ENCODE results near the gene CAMLG. TPM values are rescaled to one million over a fixed set of nuclear protein-coding genes. Genes with fewer than 3 reads are reported as not detected.

CAMLG gene
- total RNA-seq, 2 experiments from 2014 or later = 49.3 to 51.1 TPM

DNA sequence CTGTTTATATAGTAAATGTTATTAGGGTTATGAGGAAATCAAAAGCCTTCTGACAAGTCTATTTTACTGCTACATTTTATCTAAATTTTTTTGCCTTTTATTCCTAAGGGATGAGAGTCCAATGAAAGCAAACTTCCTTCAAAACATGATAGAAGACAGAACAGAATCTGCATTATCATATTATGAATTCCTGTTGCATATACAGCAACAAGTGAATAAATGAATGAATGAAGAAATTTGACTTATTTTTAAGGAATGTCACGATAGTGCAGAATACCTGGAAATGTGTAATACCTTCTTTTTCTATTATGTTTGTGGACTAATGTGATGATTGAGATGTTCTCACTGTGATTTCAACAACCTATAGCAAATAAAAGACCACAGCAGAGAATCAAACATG lies 13.5 kb upstream of the CAMLG start:
- TF ChIP-seq, protein P1, sequence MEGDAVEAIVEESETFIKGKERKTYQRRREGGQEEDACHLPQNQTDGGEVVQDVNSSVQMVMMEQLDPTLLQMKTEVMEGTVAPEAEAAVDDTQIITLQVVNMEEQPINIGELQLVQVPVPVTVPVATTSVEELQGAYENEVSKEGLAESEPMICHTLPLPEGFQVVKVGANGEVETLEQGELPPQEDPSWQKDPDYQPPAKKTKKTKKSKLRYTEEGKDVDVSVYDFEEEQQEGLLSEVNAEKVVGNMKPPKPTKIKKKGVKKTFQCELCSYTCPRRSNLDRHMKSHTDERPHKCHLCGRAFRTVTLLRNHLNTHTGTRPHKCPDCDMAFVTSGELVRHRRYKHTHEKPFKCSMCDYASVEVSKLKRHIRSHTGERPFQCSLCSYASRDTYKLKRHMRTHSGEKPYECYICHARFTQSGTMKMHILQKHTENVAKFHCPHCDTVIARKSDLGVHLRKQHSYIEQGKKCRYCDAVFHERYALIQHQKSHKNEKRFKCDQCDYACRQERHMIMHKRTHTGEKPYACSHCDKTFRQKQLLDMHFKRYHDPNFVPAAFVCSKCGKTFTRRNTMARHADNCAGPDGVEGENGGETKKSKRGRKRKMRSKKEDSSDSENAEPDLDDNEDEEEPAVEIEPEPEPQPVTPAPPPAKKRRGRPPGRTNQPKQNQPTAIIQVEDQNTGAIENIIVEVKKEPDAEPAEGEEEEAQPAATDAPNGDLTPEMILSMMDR (IDR thresholded peaks at IDR 0.05) = no peak
- Mint-ChIP-seq H3K9me3 (no peaks in the 10 kb centered on the region), H3K4me1 (ENCODE audit: low read depth) (no peaks in the 10 kb centered on the region), H3K36me3 (ENCODE audit: low read depth) (peaks cover 54% of the 10 kb centered on the region), H3K4me3 (no peak overlapping the region), H3K27ac (no peak overlapping the region), H3K27me3 (no peaks in the 10 kb centered on the region)
- DNase-seq (no peak), ATAC-seq (ENCODE audit: poor library complexity) (no peak)
- no peak overlapping the region for H3K27ac ChIP-seq (ENCODE audit: low read depth in 1 of 2, low read length in 2 of 2)
- no peaks in the 10 kb centered on the region for H3K9me3 ChIP-seq (ENCODE audit: control insufficient read depth in 1 of 2, insufficient read depth in 1 of 2, low read length in 2 of 2)
- intact Hi-C loops (cut with DNase I, micrococcal nuclease) = no loop called here
- ChIA-PET CTCF (interaction anchor here (0.6 kb wide), 1 partner anchor 95 kb away, joined by 3 read pairs; no protein-coding TSS in a partner anchor), POLR2A (no interaction called here)
- no peak overlapping the region for H3K4me3 ChIP-seq (ENCODE audit: low read length)
- H3K36me3 ChIP-seq (ENCODE audit: insufficient read depth, low read length) = peaks cover 28% of the 10 kb centered on the region
- no peaks in the 10 kb centered on the region for H3K4me1 ChIP-seq (ENCODE audit: insufficient read depth, low read length)
- no peaks in the 10 kb centered on the region for H3K27me3 ChIP-seq (ENCODE audit: control insufficient read depth in 1 of 2, insufficient read depth in 2 of 2, low read length in 2 of 2)

DNA sequence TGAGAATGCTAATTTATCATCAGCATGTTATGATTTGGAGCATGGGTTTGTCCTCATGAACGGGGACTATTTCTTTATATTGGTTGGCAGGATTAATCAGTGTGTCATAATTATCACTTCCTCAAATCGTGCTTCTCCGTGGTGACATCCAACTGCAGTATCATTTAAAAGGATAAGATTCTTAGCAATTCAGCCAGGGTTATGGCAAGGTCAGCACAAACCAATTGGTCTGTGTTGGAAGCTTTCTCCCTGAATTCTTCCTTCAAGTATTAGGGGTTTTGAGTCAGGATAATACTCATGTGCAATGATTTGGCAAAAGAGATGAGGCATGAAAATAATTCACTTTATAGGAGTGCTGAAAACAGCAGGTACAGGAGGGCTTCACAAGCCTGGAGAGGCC lies 5.5 kb upstream of the CAMLG start:
- H3K27me3 Mint-ChIP-seq = no peaks in the 10 kb centered on the region
- H3K4me1 Mint-ChIP-seq (ENCODE audit: low read depth) = no peaks in the 10 kb centered on the region
- ChIA-PET CTCF (interaction anchor here (1.4 kb wide), 1 partner anchor 26 kb away, joined by 3 read pairs; the partner anchor contains the start of gene DDX46), POLR2A (no interaction called here)
- no peaks in the 10 kb centered on the region for H3K9me3 Mint-ChIP-seq
- no peak for ATAC-seq (ENCODE audit: poor library complexity)
- Histone ChIP-seq H3K27me3 (ENCODE audit: control insufficient read depth in 1 of 2, insufficient read depth in 2 of 2, low read length in 2 of 2) (no peaks in the 10 kb centered on the region), H3K9me3 (ENCODE audit: control insufficient read depth in 1 of 2, insufficient read depth in 1 of 2, low read length in 2 of 2) (no peaks in the 10 kb centered on the region), H3K4me3 (ENCODE audit: low read length) (no peak overlapping the region), H3K4me1 (ENCODE audit: insufficient read depth, low read length) (peaks cover 7% of the 10 kb centered on the region), H3K27ac (ENCODE audit: low read depth in 1 of 2, low read length in 2 of 2) (no peak overlapping the region), H3K36me3 (ENCODE audit: insufficient read depth, low read length) (no peaks in the 10 kb centered on the region)
- intact Hi-C loops (cut with DNase I, micrococcal nuclease) = loop anchor here (10.0 kb wide), 4 partner anchors 52 to 728 kb away; partner anchors contain the start of genes C5orf24 (in 1 of the 2) and VDAC1 (in 1 of the 2)
- DNase-seq = no peak
- peaks cover 3% of the 10 kb centered on the region for H3K36me3 Mint-ChIP-seq (ENCODE audit: low read depth)
- no peak overlapping the region for H3K4me3 Mint-ChIP-seq
- TF ChIP-seq, protein P1 (IDR thresholded peaks at IDR 0.05) = no peak
- no peak overlapping the region for H3K27ac Mint-ChIP-seq

DNA sequence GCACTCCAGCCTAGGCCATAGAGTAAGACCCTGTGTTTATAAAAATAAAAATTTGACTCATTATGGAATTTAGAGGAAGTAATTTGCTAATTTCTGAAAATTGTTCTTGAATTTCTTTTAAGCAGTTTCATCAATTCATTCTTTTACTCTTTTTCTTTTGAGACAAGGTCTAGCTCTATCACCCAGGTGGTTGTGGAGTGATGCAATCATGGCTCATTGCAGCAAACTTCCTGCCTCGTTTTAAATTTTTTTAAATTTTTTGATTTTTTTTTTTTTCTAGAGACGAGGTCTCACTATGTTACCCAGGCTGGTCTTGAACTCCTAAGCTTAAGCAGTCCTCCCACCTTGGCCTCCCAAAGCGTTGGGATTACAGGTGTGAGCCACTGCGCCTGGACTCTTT lies 3.1 kb upstream of the CAMLG start:
- H3K4me3 Mint-ChIP-seq = no peak overlapping the region
- intact Hi-C loops (cut with DNase I, micrococcal nuclease) = loop anchor here (5.0 to 10.0 kb wide), 8 partner anchors 50 to 730 kb away; partner anchors contain the start of genes C5orf24 (in 1 of the 2), PPP2CA (in 1 of the 2), SAR1B (in 1 of the 2) and SKP1 (in 1 of the 2)
- Histone ChIP-seq H3K4me3 (ENCODE audit: low read length) (no peak overlapping the region), H3K9me3 (ENCODE audit: control insufficient read depth in 1 of 2, insufficient read depth in 1 of 2, low read length in 2 of 2) (no peaks in the 10 kb centered on the region), H3K27me3 (ENCODE audit: control insufficient read depth in 1 of 2, insufficient read depth in 2 of 2, low read length in 2 of 2) (no peaks in the 10 kb centered on the region), H3K4me1 (ENCODE audit: insufficient read depth, low read length) (peaks cover 25% of the 10 kb centered on the region), H3K36me3 (ENCODE audit: insufficient read depth, low read length) (no peaks in the 10 kb centered on the region), H3K27ac (ENCODE audit: low read depth in 1 of 2, low read length in 2 of 2) (no peak overlapping the region)
- TF ChIP-seq, protein P1 (IDR thresholded peaks at IDR 0.05) = no peak
- peaks cover 18% of the 10 kb centered on the region for H3K36me3 Mint-ChIP-seq (ENCODE audit: low read depth)
- ATAC-seq (ENCODE audit: poor library complexity) (no peak), DNase-seq (no peak)
- POLR2A ChIA-PET = no interaction called here
- peaks cover 16% of the 10 kb centered on the region for H3K4me1 Mint-ChIP-seq (ENCODE audit: low read depth)
- no peaks in the 10 kb centered on the region for H3K9me3 Mint-ChIP-seq
- no peaks in the 10 kb centered on the region for H3K27me3 Mint-ChIP-seq
- CTCF ChIA-PET = interaction anchor here (0.7 to 2.2 kb wide), 4 partner anchors 9 to 169 kb away, joined by 3 to 8 read pairs (median 4); partner anchors contain the start of genes DDX46 and PCBD2
- H3K27ac Mint-ChIP-seq = no peak overlapping the region

Data from CD4-positive, alpha-beta T cell (primary cell).